Measurements from ENCODE around the gene PLCB1.

The PLCB1 gene

GRCh38 chr20:8161264-8162071 lies 29.4 kb downstream of the PLCB1 start:
- DNase-seq: no peak

- DNase-seq: no peak
Measured at GRCh38 chr20:8162610-8163009, 30.5 kb downstream of the PLCB1 start.

- DNase-seq: no peak
Measured at GRCh38 chr20:8163543-8163942, 31.5 kb downstream of the PLCB1 start.

- DNase-seq: no peak
Measured at GRCh38 chr20:8166730-8167129, 34.7 kb downstream of the PLCB1 start.

- DNase-seq: no peak
Measured at GRCh38 chr20:8168785-8169288, 36.8 kb downstream of the PLCB1 start.

GRCh38 chr20:8170921-8171320 lies 38.9 kb downstream of the PLCB1 start:
- no peak for DNase-seq

GRCh38 chr20:8172191-8172590 lies 40.1 kb downstream of the PLCB1 start:
- DNase-seq: no peak

GRCh38 chr20:8175741-8176675 lies 43.9 kb downstream of the PLCB1 start:
- DNase-seq: no peak

- DNase-seq: no peak
Measured at GRCh38 chr20:8183526-8183925, 51.5 kb downstream of the PLCB1 start.

GRCh38 chr20:8187740-8188139 lies 55.7 kb downstream of the PLCB1 start:
- no peak for DNase-seq

GRCh38 chr20:8190043-8190880 lies 58.2 kb downstream of the PLCB1 start:
- no peak for DNase-seq

- no peak for DNase-seq
Measured at GRCh38 chr20:8194721-8195120, 62.7 kb downstream of the PLCB1 start.

GRCh38 chr20:8196096-8196495 lies 64.0 kb downstream of the PLCB1 start:
- no peak for DNase-seq

GRCh38 chr20:8200220-8200619 lies 68.2 kb downstream of the PLCB1 start:
- no peak for DNase-seq

GRCh38 chr20:8203366-8203765 lies 71.3 kb downstream of the PLCB1 start:
- DNase-seq: no peak

GRCh38 chr20:8205996-8206395 lies 73.9 kb downstream of the PLCB1 start:
- DNase-seq: no peak

GRCh38 chr20:8208226-8208625 lies 76.2 kb downstream of the PLCB1 start:
- no peak for DNase-seq

- no peak for DNase-seq
Measured at GRCh38 chr20:8209061-8209460, 77.0 kb downstream of the PLCB1 start.

- no peak for DNase-seq
Measured at GRCh38 chr20:8210749-8211148, 78.7 kb downstream of the PLCB1 start.

GRCh38 chr20:8212286-8212685 lies 80.2 kb downstream of the PLCB1 start:
- DNase-seq: no peak

- no peak for DNase-seq
Measured at GRCh38 chr20:8213270-8213669, 81.2 kb downstream of the PLCB1 start.

- no peak for DNase-seq
Measured at GRCh38 chr20:8213831-8214587, 81.9 kb downstream of the PLCB1 start.
